HepG2 (cell line): ENCODE data around the gene GHRL. TPM values are rescaled to one million over a fixed set of nuclear protein-coding genes. Genes with fewer than 3 reads are reported as not detected.

Experiments used
- HIVEP1 ChIP-seq: sonication (generic); formaldehyde crosslinking; IDR thresholded peaks from 2 replicates; pipeline ENCODE4 v1.4.0; 2020; ENCODE audit warnings: mild to moderate bottlenecking, missing genetic modification reagents
- KDM6A ChIP-seq: IDR thresholded peaks from 2 replicates; pipeline ENCODE4 v1.6.1; 2016; ENCODE audit warnings: low read depth
- SRF ChIP-seq: IDR thresholded peaks from 2 replicates; pipeline ENCODE4 v1.6.1; 2011; ENCODE audit warnings: mild to moderate bottlenecking, low read depth, low read length, moderate library complexity
- TGIF2 ChIP-seq: IDR thresholded peaks from 2 replicates; pipeline ENCODE4 v1.6.1; 2016; ENCODE audit warnings: control low read depth, missing compliant biosample characterization
- ZFX ChIP-seq: sonication (generic); formaldehyde crosslinking; IDR thresholded peaks from 2 replicates; pipeline ENCODE4 v1.4.0; 2020; ENCODE audit warnings: mild to moderate bottlenecking, low read depth, missing genetic modification reagents, moderate library complexity
- ZNF280D ChIP-seq: sonication (generic); formaldehyde crosslinking; IDR thresholded peaks from 2 replicates; pipeline ENCODE4 v1.5.1; 2020; ENCODE audit warnings: mild to moderate bottlenecking, missing genetic modification reagents
- ZNF350 ChIP-seq: sonication (generic); formaldehyde crosslinking; IDR thresholded peaks from 2 replicates; pipeline ENCODE4 v1.4.0; 2020; ENCODE audit warnings: mild to moderate bottlenecking, low read depth, missing genetic modification reagents, borderline replicate concordance
- ZNF44 ChIP-seq: sonication (generic); formaldehyde crosslinking; IDR thresholded peaks from 2 replicates; pipeline ENCODE4 v1.5.1; 2020; ENCODE audit warnings: mild to moderate bottlenecking, missing genetic modification reagents
- ZNF615 ChIP-seq: sonication (generic); formaldehyde crosslinking; IDR thresholded peaks from 2 replicates; pipeline ENCODE4 v1.5.0; 2020; ENCODE audit warnings: mild to moderate bottlenecking, missing genetic modification reagents, borderline replicate concordance
- polyA plus RNA-seq, 8 experiments: library from polyadenylated mRNA; depleted of rRNA in 3 of 8; stranded (reverse) in 7 of 8; unstranded in 1 of 8; fragments of >200 nt; fragmentation: Illumina TruSeq in 4 of 8; extraction: Trizol in 4 of 8; gene quantifications; 2 replicates each; pipeline versions ENCODE4 v1.2.1 to v1.2.3, GENCODE V29; 2011 to 2016; ENCODE audit warnings: low read depth in 4 of 8, missing spikeins in 1 of 8, mixed read lengths in 1 of 8; ENCODE audit not compliant: insufficient read depth in 1 of 8
- total RNA-seq, 5 experiments: library from RNA; depleted of rRNA; stranded (reverse); fragments of >200 nt; fragmentation: Illumina TruSeq; extraction: Trizol; gene quantifications; 2 replicates each; pipeline ENCODE4 v1.2.3, GENCODE V29; 2016; ENCODE audit warnings: low read depth in 1 of 5
- TF ChIP-seq, protein P1 (sequence below): sonication (generic); formaldehyde crosslinking; IDR thresholded peaks from one replicate; pipeline ENCODE4 v1.5.1; 2020; ENCODE audit warnings: mild to moderate bottlenecking, missing genetic modification reagents; ENCODE audit errors: not compliant biosample characterization
- TF ChIP-seq, protein P2 (sequence below): sonication (generic); formaldehyde crosslinking; IDR thresholded peaks from 2 replicates; pipeline ENCODE4 v1.8.1; 2022; ENCODE audit warnings: low read depth, mild to moderate bottlenecking, missing genetic modification reagents
- TF ChIP-seq, protein P3 (sequence below): sonication (generic); formaldehyde crosslinking; IDR thresholded peaks from 2 replicates; pipeline ENCODE4 v1.5.0; 2020; ENCODE audit warnings: missing genetic modification reagents, mild to moderate bottlenecking, borderline replicate concordance

GHRL gene
- total and polyA plus RNA-seq, 2 of the 13 experiments (the other 11 are each of a cell fraction or from before 2014, with no cell fraction given): 0.09 TPM; not detected in 1

- TF ChIP-seq, protein P1, sequence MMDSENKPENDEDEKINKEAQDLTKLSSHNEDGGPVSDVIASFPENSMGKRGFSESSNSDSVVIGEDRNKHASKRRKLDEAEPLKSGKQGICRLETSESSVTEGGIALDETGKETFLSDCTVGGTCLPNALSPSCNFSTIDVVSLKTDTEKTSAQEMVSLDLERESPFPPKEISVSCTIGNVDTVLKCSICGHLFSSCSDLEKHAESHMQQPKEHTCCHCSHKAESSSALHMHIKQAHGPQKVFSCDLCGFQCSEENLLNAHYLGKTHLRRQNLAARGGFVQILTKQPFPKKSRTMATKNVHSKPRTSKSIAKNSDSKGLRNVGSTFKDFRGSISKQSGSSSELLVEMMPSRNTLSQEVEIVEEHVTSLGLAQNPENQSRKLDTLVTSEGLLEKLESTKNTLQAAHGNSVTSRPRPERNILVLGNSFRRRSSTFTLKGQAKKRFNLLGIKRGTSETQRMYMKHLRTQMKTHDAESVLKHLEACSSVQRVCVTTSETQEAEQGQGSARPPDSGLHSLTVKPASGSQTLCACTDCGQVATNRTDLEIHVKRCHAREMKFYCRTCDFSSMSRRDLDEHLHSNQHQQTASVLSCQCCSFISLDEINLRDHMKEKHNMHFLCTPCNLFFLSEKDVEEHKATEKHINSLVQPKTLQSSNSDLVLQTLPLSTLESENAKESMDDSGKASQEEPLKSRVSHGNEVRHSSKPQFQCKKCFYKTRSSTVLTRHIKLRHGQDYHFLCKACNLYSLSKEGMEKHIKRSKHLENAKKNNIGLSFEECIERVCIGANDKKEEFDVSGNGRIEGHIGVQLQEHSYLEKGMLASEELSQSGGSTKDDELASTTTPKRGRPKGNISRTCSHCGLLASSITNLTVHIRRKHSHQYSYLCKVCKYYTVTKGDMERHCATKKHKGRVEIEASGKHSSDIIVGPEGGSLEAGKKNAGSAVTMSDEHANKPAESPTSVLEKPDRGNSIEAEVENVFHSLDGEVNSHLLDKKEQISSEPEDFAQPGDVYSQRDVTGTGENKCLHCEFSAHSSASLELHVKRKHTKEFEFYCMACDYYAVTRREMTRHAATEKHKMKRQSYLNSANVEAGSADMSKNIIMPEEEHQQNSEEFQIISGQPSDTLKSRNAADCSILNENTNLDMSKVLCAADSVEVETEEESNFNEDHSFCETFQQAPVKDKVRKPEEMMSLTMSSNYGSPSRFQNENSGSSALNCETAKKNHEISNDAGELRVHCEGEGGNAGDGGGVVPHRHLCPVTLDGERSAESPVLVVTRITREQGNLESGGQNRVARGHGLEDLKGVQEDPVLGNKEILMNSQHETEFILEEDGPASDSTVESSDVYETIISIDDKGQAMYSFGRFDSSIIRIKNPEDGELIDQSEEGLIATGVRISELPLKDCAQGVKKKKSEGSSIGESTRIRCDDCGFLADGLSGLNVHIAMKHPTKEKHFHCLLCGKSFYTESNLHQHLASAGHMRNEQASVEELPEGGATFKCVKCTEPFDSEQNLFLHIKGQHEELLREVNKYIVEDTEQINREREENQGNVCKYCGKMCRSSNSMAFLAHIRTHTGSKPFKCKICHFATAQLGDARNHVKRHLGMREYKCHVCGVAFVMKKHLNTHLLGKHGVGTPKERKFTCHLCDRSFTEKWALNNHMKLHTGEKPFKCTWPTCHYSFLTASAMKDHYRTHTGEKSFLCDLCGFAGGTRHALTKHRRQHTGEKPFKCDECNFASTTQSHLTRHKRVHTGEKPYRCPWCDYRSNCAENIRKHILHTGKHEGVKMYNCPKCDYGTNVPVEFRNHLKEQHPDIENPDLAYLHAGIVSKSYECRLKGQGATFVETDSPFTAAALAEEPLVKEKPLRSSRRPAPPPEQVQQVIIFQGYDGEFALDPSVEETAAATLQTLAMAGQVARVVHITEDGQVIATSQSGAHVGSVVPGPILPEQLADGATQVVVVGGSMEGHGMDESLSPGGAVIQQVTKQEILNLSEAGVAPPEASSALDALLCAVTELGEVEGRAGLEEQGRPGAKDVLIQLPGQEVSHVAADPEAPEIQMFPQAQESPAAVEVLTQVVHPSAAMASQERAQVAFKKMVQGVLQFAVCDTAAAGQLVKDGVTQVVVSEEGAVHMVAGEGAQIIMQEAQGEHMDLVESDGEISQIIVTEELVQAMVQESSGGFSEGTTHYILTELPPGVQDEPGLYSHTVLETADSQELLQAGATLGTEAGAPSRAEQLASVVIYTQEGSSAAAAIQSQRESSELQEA (CRISPR knock-in tag): peak; percentile 34
- TF ChIP-seq ZNF280D (CRISPR knock-in tag) (no peak), HIVEP1 (CRISPR knock-in tag) (0 out of 2 replicates have a peak, but pooled peaks have one; percentile 24), SRF (no peak), TGIF2 (CRISPR knock-in tag) (0 out of 2 replicates have a peak, but pooled peaks have one; percentile 49), ZNF615 (no peak), ZFX (CRISPR knock-in tag) (no peak), ZNF350 (CRISPR knock-in tag) (peak; percentile 35; the same call in 1 of the 2 replicates), ZNF44 (CRISPR knock-in tag) (no peak), KDM6A (CRISPR knock-in tag) (peak; percentile 74)
- TF ChIP-seq, protein P2, sequence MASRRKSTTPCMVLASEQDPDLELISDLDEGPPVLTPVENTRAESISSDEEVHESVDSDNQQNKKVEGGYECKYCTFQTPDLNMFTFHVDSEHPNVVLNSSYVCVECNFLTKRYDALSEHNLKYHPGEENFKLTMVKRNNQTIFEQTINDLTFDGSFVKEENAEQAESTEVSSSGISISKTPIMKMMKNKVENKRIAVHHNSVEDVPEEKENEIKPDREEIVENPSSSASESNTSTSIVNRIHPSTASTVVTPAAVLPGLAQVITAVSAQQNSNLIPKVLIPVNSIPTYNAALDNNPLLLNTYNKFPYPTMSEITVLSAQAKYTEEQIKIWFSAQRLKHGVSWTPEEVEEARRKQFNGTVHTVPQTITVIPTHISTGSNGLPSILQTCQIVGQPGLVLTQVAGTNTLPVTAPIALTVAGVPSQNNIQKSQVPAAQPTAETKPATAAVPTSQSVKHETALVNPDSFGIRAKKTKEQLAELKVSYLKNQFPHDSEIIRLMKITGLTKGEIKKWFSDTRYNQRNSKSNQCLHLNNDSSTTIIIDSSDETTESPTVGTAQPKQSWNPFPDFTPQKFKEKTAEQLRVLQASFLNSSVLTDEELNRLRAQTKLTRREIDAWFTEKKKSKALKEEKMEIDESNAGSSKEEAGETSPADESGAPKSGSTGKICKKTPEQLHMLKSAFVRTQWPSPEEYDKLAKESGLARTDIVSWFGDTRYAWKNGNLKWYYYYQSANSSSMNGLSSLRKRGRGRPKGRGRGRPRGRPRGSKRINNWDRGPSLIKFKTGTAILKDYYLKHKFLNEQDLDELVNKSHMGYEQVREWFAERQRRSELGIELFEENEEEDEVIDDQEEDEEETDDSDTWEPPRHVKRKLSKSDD: no peak
- TF ChIP-seq, protein P3, sequence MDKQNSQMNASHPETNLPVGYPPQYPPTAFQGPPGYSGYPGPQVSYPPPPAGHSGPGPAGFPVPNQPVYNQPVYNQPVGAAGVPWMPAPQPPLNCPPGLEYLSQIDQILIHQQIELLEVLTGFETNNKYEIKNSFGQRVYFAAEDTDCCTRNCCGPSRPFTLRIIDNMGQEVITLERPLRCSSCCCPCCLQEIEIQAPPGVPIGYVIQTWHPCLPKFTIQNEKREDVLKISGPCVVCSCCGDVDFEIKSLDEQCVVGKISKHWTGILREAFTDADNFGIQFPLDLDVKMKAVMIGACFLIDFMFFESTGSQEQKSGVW (CRISPR knock-in tag): no peak
Observed at GRCh38 chr3:10292505-10293419, at the start of gene GHRL (continued).
